ENCODE results near the gene BCL11A.

Gene BCL11A

GRCh38 chr2:60469536-60470317 is 83.7 kb downstream of the BCL11A start:
- no peak for TF ChIP-seq CTCF (IDR thresholded peaks at IDR 0.05; ENCODE audit: borderline replicate concordance, insufficient read depth, low read depth, low read length)
- no peak overlapping the region for H3K4me3 ChIP-seq (ENCODE audit: low read depth, low read length)

GRCh38 chr2:60468382-60469085 is 84.9 kb downstream of the BCL11A start:
- TF ChIP-seq CTCF (IDR thresholded peaks at IDR 0.05; ENCODE audit: borderline replicate concordance, insufficient read depth, low read depth, low read length), result no peak
- H3K4me3 ChIP-seq (ENCODE audit: low read depth, low read length), result no peak overlapping the region

GRCh38 chr2:60466161-60466702 is 87.2 kb downstream of the BCL11A start:
- H3K4me3 ChIP-seq (ENCODE audit: low read depth, low read length), result no peak overlapping the region
- TF ChIP-seq CTCF (IDR thresholded peaks at IDR 0.05; ENCODE audit: borderline replicate concordance, insufficient read depth, low read depth, low read length), result no peak

GRCh38 chr2:60465736-60466135 is 87.7 kb downstream of the BCL11A start:
- H3K4me3 ChIP-seq (ENCODE audit: low read depth, low read length), result no peak overlapping the region
- no peak for TF ChIP-seq CTCF (IDR thresholded peaks at IDR 0.05; ENCODE audit: borderline replicate concordance, insufficient read depth, low read depth, low read length)

- TF ChIP-seq CTCF (IDR thresholded peaks at IDR 0.05; ENCODE audit: borderline replicate concordance, insufficient read depth, low read depth, low read length), result no peak
- no peak overlapping the region for H3K4me3 ChIP-seq (ENCODE audit: low read depth, low read length)
Observed at GRCh38 chr2:60463249-60463648, 90.2 kb downstream of the BCL11A start.

- no peak overlapping the region for H3K4me3 ChIP-seq (ENCODE audit: low read depth, low read length)
- no peak for TF ChIP-seq CTCF (IDR thresholded peaks at IDR 0.05; ENCODE audit: borderline replicate concordance, insufficient read depth, low read depth, low read length)
Observed at GRCh38 chr2:60461421-60462108, 91.9 kb downstream of the BCL11A start.

All from GM12875 (cell line).